ENCODE data around the gene ARHGEF4. TPM values are rescaled to one million over a fixed set of nuclear protein-coding genes. Genes with fewer than 3 reads are reported as not detected.
A peak's percentile ranks its signal among the peaks of the same experiment; 100 is the strongest.

The ARHGEF4 gene
- total RNA-seq, 1 donor from 2014 or later: 25.5 TPM

DNA sequence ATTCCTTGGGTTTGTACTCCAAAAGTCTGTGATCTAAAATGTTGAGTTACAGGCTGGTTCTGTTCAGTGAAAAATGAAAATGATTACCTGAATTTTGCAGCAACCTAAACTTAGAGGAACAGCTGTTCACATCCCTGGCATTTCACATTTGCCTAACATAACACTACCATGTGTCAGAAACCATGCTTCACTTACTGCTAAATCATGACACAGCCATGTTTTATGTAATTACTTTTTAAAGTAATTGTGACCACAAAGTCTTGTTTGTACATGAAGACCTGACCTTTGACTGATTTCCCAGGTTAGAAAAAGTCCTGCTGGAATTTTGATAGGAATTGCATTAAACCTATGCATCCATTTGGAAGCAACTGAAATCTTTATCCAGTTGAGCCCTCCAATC lies 177.4 kb downstream of the ARHGEF4 start:
- no peak overlapping the region for H3K27ac Mint-ChIP-seq
- H3K4me3 Mint-ChIP-seq: no peak overlapping the region
- peaks cover 3% of the 10 kb centered on the region for H3K9me3 Mint-ChIP-seq
- TF ChIP-seq, protein P1, sequence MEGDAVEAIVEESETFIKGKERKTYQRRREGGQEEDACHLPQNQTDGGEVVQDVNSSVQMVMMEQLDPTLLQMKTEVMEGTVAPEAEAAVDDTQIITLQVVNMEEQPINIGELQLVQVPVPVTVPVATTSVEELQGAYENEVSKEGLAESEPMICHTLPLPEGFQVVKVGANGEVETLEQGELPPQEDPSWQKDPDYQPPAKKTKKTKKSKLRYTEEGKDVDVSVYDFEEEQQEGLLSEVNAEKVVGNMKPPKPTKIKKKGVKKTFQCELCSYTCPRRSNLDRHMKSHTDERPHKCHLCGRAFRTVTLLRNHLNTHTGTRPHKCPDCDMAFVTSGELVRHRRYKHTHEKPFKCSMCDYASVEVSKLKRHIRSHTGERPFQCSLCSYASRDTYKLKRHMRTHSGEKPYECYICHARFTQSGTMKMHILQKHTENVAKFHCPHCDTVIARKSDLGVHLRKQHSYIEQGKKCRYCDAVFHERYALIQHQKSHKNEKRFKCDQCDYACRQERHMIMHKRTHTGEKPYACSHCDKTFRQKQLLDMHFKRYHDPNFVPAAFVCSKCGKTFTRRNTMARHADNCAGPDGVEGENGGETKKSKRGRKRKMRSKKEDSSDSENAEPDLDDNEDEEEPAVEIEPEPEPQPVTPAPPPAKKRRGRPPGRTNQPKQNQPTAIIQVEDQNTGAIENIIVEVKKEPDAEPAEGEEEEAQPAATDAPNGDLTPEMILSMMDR (IDR thresholded peaks at IDR 0.05; ENCODE audit: unreplicated experiment): no peak
- H3K27me3 Mint-ChIP-seq (ENCODE audit: low read depth): peaks cover 35% of the 10 kb centered on the region
- H3K36me3 Mint-ChIP-seq: no peaks in the 10 kb centered on the region
- peaks cover 13% of the 10 kb centered on the region for H3K4me1 Mint-ChIP-seq
- no peak for DNase-seq (ENCODE audit: low spot score in 2 of 2, unreplicated experiment in 2 of 2)

DNA sequence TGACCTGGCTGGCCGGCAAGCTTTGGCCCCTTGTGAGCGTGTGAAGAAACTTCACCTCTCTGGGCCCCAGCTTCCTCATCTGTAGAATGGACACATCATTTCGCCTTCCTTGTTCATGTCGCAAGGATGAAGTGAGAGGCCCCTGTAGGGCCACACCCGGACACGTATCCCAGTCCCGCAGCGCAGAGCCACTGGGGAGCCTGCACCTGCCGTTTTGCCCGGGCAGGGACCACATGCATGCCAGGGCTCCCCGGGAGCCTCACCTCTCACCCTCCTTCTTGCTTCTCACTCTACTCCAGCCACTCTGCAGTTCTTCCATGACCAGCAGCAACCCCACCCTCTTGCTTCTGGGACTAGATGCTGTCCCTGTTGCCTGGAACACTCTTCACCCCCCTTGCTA lies 179.1 kb downstream of the ARHGEF4 start:
- no peaks in the 10 kb centered on the region for H3K9me3 Mint-ChIP-seq
- H3K4me3 Mint-ChIP-seq: no peak overlapping the region
- H3K27ac Mint-ChIP-seq: no peak overlapping the region
- H3K36me3 Mint-ChIP-seq: no peaks in the 10 kb centered on the region
- peaks cover 20% of the 10 kb centered on the region for H3K27me3 Mint-ChIP-seq (ENCODE audit: low read depth)
- DNase-seq (ENCODE audit: low spot score in 2 of 2, unreplicated experiment in 2 of 2): no peak
- TF ChIP-seq, protein P1 (IDR thresholded peaks at IDR 0.05; ENCODE audit: unreplicated experiment): no peak
- peaks cover 13% of the 10 kb centered on the region for H3K4me1 Mint-ChIP-seq

DNA sequence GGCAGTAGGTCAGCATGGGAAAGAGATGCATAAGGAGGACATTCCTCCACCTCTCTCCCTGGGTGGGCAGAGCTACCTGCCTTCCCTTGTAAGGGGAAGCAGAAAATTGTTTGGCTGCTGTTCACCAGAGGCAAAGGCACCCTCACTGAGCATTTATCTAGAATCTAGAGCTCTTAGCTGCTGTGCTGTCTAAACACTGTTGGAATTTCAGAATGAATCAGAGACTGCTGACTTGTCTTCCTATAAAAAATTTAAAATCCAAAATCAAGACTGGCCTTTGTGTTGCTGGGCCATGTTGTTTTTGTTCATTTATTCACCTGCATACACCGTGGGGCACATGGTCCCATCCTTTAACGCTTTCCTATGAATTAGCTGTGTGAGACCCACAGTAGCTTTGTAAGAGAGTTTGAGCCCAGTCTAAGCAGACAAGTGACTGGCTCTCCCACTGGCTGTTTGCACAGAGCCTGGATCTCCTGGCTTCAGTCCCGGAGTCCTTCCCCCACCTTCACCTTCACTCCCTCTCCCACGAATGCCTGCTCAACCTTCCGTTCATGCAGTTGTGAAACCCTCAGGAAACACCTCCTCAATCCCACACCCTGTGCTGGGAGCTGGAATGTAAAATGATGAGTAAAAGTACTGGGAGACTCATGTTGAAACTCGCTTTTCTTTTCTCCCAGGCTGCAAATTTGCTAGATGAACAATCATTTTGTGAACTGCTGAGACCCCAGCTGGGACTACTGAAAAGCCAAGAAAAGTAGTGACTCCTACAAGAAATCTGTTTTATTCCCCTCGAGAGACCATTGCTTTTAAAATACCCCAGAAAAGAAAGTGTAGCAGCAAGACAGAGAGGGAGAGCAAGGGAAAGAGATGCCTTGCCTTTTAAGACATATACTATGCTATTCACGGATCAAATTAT lies 180.4 kb downstream of the ARHGEF4 start:
- peaks cover 8% of the 10 kb centered on the region for H3K27me3 Mint-ChIP-seq (ENCODE audit: low read depth)
- TF ChIP-seq, protein P1 (IDR thresholded peaks at IDR 0.05; ENCODE audit: unreplicated experiment): no peak
- peaks cover 6% of the 10 kb centered on the region for H3K9me3 Mint-ChIP-seq
- H3K4me3 Mint-ChIP-seq: no peak overlapping the region
- H3K27ac Mint-ChIP-seq: peak overlapping the region; percentile 73
- H3K4me1 Mint-ChIP-seq: peaks cover 13% of the 10 kb centered on the region
- H3K36me3 Mint-ChIP-seq: no peaks in the 10 kb centered on the region
- no peak for DNase-seq (ENCODE audit: low spot score in 2 of 2, unreplicated experiment in 2 of 2)

DNA sequence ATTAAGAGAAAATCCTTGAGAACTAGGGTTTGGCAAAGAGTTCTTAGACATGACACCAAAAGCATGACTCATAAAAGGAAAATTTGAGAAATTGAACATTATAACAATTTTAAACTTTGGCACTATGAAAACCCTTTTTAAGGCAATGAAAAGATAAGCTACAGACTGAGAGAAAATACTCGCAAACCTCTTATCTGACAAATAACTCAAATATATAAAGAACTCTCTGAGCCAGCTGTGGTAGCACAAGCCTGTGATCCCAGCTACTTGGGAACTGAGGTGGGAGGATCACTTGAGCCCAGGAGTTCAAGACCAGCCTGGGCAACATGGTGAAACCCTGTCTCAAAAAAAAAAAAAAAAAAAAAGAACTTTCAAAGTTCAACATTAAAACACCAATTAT lies 186.0 kb downstream of the ARHGEF4 start:
- no peak overlapping the region for H3K27ac Mint-ChIP-seq
- H3K9me3 Mint-ChIP-seq: peaks cover 12% of the 10 kb centered on the region
- no peak for DNase-seq (ENCODE audit: low spot score in 2 of 2, unreplicated experiment in 2 of 2)
- H3K4me1 Mint-ChIP-seq: peaks cover 2% of the 10 kb centered on the region
- TF ChIP-seq, protein P1 (IDR thresholded peaks at IDR 0.05; ENCODE audit: unreplicated experiment): no peak
- H3K27me3 Mint-ChIP-seq (ENCODE audit: low read depth): peaks cover 8% of the 10 kb centered on the region
- H3K4me3 Mint-ChIP-seq: no peak overlapping the region
- H3K36me3 Mint-ChIP-seq: no peaks in the 10 kb centered on the region

DNA sequence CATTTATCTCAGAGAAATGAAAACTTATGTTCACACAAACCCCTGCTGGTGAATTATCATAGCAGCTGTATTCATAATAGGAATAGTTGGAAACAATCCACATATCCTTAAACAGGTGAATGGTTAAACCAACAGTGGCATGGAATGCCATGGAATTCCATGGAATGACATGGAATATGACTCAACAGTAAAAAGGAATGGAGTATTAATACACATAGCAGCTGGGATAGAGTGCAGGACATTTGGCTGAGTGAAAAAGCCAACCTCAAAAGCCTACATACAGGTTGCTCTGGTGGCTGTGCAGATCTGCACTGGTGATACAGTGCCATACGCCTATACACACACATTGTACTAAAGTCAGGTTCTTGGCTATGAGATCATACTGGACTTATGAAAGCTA lies 187.0 kb downstream of the ARHGEF4 start:
- Mint-ChIP-seq H3K27ac (no peak overlapping the region), H3K9me3 (peaks cover 12% of the 10 kb centered on the region), H3K36me3 (no peaks in the 10 kb centered on the region), H3K4me1 (no peaks in the 10 kb centered on the region), H3K4me3 (no peak overlapping the region), H3K27me3 (ENCODE audit: low read depth) (peaks cover 5% of the 10 kb centered on the region)
- no peak for DNase-seq (ENCODE audit: low spot score in 2 of 2, unreplicated experiment in 2 of 2)
- TF ChIP-seq, protein P1 (IDR thresholded peaks at IDR 0.05; ENCODE audit: unreplicated experiment): no peak

All from mesothelial cell of epicardium (in vitro differentiated cells).